GM15510 (cell line): ENCODE measurements around the gene KCNJ10.

Experiments
- POLR2A ChIP-seq: IDR thresholded peaks from 3 replicates; pipeline ENCODE4 v1.6.1; 2011; ENCODE audit warnings: borderline replicate concordance; ENCODE audit not compliant: insufficient read length; ENCODE audit errors: extremely low read depth

Gene KCNJ10

DNA sequence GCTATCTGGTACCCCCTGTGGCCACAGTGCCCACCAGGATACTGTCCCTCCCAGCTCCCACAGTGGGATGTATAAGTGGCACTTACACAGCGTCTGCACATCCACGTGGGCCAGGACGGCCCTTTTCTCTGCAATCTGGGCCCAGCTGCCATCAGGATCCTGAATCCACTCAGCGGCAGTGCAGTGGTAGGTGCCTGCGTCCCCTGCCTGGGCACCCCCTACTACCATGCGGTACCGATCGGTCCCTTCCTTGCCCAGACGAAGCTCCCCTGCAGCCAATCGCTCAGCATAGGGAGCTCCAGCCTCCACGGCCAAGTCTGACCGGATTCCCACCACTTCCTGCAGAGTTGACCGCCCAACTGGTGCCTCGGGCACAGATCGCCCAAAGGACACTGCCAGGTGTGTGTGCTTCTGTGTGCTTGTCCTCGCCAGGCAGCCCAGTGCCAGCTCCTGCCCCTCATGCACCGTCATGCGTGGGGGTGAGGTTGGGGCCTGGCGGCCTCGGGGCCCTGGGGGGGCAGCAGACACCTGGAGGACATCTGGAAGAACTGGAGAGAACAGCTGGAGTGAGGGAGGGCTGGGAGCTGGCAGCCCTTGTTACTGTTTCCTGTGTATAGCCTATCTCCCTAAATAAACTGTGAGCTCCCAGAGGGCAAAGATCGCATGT, 23.8 kb upstream of the KCNJ10 start:
- no peak for TF ChIP-seq POLR2A

DNA sequence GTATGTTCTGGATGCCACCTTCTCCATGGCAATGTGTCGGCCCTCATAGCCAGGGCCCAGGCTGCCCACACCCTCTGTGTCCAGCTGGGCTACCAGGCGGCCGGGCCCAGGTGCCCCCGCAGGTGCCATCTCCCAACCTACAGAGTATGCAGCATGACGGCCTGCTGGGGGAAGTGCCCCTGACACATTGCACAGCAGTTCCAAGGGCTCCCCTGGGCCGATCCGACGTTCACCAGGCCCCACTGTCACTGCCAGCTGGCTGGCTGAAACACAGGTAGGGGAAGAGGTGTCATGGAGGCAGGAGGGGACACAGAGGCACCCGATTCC, 23.1 kb upstream of the KCNJ10 start:
- TF ChIP-seq POLR2A = no peak

DNA sequence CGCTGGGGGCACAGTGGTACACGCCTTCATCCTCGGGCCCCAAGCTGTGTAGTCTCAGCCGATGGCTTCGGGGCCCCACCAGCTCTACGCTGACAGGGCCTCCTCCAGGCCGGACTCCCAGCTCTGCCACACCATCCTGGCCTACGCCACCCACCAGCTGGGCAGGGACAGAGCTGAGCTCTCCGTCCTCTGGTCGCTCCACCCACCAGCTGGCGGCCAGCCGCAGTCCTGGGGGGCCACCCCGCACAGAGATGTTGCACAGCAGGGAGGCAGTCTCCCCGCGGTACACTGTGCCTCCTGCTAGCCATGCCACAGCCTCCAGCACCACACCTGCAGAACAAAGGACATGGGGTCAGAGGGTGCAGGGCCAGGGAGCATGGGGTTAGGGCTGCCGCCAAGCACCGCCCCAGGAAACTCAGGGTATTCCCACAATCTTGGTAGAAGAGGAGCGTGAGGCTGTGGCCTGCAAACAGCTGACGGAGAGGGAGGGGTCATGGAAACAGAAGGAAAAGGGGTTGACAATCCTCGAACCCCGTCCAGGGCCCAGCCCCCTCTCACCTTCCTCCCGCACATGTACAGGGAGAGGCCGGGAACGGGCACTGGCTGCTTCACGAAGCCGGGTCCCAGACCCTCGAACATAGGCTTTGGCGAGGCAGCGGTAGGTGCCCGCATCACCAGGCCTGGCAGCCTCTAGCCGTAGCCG, 22.6 kb upstream of the KCNJ10 start:
- no peak for TF ChIP-seq POLR2A

DNA sequence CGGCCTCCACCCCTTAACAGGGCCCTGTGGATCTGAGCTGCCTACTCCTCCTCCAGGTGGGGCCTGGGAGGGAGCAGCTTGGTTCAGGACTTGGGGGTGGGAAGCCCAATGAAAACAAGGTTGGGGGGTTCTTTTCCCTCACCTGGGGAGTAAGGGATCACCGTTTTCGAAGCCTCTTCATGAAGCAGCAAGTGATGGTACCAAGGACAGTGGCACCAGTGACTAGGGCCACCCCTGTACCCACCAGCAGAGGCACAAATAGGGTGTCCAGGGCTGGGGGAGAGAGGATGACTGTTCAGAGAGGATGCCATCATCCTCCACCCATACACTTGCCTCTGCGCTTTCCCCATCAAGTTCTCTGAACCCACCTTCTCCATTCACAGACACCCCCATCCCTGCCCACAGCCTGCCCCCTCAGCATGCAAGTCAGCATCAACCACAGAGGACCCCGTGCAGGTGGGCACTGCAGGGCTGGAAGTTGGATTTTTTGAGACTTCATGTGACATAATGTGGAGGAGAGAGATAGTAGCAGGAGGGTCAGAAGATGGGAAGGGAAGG, 21.8 kb upstream of the KCNJ10 start:
- TF ChIP-seq POLR2A = no peak

DNA sequence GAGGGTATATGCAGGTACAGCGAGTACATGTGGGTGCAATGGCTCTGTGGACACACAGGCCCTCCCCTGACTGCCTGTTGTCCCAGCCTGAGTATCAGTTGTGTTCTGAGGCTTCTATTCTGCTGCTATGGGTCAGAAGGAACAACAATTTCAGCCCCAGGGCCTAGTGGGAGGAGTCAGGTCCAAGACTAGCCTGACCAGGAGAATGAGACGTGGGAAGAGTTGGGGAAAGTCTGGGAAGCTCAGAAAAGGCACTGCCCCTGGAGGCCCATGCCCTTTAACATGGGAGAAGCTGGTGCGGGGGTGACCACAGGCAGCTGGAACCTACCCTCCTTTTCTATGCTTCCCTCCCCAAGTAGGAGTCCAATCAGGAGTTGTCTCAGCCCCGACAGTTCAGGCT, 20.8 kb upstream of the KCNJ10 start:
- no peak for TF ChIP-seq POLR2A

DNA sequence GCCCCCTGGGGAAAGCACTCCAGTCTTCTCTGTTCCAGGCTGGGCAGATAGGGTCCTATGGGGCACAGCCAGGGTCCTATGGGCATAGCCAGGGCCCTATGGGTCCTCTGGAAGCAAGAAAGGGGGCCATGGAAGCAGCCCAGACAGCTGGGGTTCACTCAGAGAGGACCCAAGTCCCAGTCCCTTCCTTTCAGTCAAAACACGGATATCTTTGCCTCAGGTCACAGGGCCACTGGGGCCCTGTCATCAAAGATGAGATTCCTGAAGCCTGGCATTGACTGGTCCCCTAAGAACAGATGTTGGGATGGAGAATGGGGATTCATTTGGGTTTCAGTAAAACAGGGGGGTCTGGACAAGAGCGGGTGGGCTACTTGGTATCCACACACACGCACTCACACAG, 19.9 kb upstream of the KCNJ10 start:
- TF ChIP-seq POLR2A = no peak

DNA sequence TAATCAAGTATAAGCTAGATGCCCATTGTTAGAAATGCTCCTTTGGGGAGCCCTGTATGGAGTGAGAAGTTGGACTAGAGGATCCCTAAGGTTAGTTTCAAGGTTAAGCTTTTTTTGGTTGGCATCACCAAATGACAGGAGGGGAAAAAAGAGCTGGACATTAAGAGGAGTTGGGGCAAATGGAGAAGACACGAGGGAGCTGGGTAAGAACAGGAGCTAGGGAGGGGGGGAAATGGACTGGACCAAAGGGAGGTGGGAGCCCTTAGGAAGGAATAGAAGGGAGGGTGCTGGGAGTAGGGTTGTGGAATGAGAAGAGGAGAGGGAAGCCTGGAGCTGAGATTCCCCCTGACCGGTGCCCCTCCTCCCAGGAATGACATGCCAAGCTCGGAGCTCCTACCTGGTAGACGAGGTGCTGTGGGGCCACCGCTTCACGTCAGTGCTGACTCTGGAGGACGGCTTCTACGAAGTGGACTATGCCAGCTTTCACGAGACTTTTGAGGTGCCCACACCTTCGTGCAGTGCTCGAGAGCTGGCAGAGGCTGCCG, 17.2 kb upstream of the KCNJ10 start:
- no peak for TF ChIP-seq POLR2A

DNA sequence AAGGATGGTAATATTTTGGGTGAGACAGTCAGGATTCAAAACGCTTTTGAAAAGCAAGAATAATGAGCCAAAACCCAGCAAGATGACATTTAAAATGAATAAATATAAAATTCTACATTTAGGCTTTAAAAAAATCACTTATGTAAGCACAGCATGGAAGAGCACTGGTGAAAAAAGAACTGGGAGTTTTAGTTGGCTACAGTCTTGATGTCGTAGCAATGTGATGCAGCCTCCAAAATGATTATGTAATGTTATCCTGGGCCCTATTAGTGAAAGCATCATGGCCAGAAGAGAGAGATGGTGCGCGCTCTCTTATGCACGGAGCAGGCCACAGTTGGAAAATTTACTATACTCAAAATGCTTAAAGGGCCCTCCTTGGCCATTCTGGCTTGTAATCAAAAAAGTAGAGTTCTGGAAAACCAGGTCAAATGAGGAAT, 16.5 kb upstream of the KCNJ10 start:
- TF ChIP-seq POLR2A = no peak

DNA sequence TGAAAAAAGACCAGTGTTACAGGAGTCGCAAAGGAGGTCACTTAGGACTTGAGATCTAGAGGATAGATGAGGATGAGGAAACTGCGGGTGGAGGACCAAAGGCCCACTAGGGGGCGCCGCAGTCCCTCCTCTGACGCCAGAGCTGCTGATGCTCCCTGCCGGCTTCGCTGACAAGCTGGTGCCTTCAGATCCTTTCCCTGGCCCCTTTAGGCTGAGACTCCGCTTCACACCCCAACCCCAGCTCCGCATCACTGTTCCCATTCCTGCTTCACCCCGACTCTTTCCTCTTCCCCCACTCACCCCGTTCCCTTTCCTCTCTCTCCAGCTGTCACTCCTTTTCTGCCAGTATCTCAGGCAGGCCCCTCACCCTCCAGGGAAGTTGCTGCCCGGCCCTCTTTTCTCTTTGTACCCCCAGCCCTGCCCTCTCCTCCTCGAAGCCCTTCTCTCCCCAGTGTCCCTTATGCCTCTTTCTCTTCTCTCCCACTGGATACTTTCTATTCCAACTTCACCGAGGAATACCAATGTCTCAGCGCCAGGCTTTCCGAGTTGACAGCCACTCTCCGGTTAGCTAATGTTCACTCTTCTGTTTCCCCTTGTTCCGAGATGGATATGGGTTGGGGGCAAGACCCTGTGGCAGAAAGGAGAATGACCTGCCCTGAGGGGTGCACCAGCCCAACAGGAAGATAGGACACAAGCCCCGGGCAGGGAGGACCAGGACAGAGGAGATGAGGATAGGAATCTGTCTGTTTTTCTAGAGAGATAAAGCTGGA, 15.9 kb upstream of the KCNJ10 start:
- TF ChIP-seq POLR2A = no peak

DNA sequence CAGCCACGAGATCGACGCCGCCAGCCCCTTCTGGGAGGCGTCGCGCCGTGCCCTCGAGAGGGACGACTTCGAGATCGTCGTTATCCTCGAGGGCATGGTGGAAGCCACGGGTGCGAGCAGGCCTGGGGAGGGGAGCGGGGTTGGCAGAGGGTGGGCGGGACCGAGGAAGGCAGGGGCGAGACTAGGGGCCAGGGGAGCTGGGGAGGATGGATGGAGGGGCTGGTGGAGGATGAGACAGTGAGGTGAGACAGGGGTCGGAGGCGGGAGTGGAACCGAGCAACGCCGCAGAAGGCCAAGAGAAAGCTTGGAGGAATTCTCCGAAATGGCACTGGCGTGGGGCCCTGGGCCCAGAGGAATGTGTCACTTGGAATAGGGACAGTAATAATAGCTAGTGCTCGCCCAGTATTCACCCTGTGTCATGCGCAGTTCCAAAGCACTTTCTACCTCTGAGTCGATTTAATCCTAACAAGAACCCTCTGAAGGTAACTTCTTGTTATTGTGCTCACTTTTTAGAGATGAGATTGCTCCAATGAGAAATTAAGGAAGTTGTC, 14.9 kb upstream of the KCNJ10 start:
- TF ChIP-seq POLR2A = no peak

DNA sequence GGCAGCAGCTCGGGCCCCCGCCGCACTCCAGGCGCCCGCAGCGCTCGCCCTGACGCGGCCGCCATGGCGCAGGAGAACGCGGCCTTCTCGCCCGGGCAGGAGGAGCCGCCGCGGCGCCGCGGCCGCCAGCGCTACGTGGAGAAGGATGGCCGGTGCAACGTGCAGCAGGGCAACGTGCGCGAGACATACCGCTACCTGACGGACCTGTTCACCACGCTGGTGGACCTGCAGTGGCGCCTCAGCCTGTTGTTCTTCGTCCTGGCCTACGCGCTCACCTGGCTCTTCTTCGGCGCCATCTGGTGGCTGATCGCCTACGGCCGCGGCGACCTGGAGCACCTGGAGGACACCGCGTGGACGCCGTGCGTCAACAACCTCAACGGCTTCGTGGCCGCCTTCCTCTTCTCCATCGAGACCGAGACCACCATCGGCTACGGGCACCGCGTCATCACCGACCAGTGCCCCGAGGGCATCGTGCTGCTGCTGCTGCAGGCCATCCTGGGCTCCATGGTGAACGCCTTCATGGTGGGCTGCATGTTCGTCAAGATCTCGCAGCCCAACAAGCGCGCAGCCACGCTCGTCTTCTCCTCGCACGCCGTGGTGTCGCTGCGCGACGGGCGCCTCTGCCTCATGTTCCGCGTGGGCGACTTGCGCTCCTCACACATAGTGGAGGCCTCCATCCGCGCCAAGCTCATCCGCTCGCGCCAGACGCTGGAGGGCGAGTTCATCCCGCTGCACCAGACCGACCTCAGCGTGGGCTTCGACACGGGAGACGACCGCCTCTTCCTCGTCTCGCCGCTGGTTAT, 14.2 kb upstream of the KCNJ10 start:
- no peak for TF ChIP-seq POLR2A

DNA sequence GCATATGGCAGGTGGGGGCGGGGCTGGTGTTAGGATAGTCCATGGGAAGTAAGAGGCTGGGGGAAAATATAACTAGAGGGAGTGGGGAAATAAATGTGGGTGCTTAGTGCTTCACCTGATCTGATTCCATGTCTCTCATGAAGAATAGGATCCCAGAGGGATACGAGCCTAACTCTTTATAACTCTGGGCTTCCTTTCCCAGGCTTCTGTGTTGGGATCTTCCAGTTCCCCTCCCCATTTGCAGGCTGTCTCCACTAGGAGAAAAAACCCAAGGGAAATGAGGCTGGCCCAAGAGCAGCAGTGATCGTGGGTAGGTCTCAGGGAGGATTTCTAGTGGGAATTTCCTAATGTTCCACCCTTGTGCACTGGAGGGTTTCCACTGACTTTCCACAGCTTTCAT, 13.0 kb upstream of the KCNJ10 start:
- no peak for TF ChIP-seq POLR2A

DNA sequence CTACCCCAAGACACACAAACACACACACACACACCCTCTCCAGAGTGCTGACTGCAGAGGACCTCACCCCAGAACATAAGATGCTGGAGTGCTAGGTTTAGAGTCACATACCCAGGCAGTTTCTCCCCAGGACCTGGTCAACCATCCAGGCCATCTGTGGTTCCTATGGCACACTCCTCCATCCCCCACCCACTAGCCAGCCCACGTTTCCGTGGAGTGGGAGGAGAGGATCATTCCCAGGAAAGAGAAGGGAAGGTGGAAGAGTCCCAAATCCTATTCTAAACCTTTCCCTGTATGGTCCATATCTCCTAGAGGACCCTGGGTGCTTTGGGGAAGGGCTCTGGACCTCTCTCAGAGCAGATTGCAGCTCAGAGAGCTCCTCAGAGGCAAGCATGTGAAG, 12.5 kb upstream of the KCNJ10 start:
- TF ChIP-seq POLR2A = no peak
